GM18873 (cell line): ENCODE results near the gene BCKDHB.
A peak's percentile ranks its signal among the peaks of the same experiment; 100 is the strongest.
"Not testable (repeated sequence)": the region's sequence is repeated elsewhere in the genome, so short reads cannot be mapped to it uniquely, and the experiment has no call there.

ENCODE experiments used
- ATAC-seq: cut with Tn5 transposase; IDR thresholded peaks from one replicate; pipeline ENCODE4 v1.9.1; 2021; ENCODE audit warnings: mild to moderate bottlenecking, moderate library complexity, moderate number of reproducible peaks; ENCODE audit not compliant: unreplicated experiment, low FRiP score

Gene BCKDHB

DNA sequence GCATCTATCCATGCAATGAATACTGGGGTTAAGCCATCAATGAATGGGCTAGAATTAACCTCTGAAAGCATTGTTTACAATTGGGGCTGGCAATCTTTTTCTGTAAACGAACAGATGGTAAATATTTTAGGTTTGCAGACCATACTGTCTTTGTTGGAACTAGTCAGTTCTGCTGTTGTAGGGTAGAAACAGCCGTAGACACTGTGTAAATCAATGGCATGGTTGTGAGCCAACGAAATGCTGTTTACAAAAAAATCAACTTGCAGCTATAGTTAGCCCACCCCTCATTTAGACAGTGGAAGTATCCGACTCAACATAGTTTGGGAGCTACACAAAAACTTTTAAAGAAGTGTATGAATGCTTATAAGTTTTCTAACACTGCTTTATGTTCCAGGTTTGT lies 91.5 kb downstream of the BCKDHB start:
- ATAC-seq: no peak

DNA sequence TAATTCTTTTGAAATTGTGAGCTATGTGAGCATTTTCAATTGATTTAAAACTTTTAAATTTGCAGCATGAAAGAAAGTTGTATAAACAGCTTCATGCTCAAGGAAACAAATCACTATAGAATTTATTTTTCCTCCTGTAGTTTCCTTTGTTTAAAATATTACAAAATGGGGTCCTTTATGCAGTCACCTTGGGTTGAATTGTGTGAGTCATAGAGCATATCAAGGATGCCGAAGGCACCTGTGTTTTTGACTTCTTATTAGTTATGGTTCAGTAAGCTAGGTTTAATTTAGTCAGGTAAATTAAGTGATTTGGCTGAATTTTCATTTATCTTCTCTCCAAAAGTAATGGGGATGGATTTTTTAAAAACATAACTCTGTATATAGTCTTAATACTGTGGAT lies 96.8 kb downstream of the BCKDHB start:
- ATAC-seq: no peak

DNA sequence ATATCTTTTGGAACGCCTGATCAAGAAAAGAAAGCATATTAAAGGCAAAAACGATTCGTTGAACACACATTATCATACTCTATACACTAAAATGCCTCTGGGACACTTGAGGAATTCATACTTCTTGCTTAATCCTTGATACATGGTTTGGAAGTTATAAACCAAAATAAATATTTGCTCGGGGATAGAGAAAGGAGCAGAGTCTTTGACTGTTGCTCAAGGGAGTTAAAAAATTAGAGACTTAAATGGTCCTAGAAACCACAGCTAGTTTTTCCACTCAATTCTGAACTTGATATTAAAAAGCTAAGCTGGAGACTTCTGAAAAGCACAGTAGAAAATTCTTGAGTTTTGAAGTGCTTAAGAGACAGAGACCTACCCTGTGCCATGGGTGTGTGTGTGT lies 98.9 kb downstream of the BCKDHB start:
- no peak for ATAC-seq

DNA sequence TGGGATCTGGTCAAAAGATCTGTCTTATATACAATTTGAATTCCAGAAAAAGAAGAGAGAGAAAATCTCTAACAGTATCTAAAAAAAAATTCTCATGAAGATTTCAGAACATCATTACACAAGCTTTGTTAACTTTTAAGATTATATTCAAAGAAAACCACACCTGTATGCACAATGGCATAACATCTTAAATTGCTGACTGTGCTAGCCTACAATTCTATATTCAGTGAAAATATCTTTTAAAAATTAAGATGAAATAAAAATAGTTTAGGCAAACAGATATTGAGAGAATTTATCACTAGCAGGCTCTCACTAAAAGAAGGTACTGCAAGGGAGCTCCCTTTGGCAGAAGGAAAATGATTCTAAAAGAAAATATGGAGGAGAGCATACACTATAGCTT lies 100.3 kb downstream of the BCKDHB start:
- ATAC-seq: no peak

DNA sequence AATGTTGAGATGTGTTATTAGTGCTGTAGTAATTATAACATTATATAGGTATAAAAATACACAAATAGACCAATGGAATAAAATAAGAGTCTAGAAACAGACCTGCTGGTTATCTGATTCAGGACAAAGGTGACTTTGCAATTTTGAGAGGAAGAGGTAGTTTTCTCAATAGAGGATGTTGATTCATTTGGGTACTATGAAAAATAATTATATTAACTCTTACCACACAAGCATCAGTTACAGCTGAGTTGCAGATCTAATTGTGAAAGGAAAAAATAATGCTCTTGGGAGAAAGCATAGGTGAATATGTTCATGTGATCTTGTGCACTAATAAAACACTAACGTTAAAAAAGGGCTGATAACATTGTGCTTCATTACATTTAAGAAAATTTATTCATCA lies 103.0 kb downstream of the BCKDHB start:
- peak; percentile 60 for ATAC-seq

DNA sequence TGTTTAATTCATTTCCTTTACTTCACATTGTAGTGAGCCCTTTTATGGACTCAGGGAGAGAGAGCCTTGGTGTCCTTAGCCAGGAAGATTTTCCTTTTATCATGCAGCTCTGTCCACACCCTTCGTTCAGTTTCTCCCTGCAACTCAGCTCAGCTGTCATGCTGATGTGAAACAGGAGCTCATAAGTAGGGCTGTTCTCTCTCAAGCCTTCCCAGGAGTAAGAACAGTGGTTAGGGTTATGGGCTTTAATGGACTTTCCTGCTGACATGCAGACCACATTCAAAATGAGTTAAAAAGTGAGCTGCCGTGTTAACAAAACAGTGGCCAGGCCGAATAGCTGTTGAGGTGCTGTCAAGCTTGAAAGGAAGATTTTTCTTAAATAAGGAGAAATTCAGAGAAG lies 104.1 kb downstream of the BCKDHB start:
- ATAC-seq: peak; percentile 68

DNA sequence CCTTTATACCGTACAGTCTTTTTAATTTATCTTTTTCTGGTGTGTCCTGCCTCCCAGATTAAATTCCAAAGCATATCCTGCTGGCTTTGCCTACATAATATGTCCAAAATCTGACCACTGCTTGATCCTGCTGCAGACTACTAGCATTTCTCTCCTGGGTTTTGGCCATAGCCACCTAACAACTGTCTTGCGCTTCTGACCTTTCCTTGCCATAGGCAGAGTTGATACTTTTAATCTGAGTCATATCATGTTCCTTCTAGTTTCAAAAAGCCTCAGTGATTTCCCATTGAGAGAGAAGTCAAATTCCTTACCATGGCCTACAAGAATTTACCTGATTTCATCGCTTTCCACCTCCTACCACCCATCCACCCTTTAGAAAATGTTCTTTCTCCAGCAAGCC lies 104.8 kb downstream of the BCKDHB start:
- ATAC-seq: no peak

DNA sequence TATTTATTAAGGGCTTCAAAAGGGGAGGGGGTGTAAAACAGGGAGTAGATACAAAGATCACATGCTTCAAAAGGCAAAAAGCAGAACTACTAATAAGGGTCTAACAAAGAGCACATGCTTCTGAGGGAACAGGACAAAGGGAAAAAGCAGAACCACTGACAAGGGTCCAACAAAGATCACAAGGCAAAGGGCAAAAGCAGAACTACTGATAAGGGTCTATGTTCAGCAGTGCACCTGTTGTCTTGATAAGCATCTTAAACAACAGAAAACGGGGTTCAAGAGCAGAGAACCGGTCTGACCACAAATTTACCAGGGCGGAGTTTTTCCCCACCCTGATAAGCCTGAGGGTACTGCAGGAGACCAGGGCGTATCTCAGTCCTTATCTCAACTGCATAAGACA lies 105.4 kb downstream of the BCKDHB start:
- ATAC-seq: not testable (repeated sequence)

DNA sequence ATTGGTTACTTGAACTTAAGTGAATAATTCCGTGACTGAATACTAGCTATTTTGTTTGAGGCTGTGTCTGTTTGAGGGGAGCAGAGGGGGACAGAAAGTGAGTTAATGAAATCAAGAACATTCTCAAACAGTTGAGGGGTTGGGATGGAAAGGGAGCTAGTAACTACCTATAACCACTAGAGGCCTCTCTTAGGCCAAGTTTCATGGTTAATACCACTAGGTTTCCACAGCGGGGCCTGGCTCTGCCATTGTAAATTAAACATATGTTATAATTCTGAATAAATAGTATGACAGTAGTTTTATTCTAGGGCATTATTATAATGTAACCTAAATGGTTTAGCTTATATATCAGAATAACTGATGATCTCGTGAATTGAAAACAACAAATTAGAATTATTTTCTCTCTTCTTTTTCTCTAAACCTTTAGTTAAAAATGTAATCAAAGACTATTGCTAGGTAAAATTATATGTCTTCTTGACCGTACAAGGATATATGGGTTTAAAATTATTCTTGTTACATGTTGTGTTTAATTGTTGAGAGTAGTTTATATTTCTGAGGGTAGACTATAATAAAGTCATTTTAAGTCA lies 108.1 kb downstream of the BCKDHB start:
- peak; percentile 70 for ATAC-seq

DNA sequence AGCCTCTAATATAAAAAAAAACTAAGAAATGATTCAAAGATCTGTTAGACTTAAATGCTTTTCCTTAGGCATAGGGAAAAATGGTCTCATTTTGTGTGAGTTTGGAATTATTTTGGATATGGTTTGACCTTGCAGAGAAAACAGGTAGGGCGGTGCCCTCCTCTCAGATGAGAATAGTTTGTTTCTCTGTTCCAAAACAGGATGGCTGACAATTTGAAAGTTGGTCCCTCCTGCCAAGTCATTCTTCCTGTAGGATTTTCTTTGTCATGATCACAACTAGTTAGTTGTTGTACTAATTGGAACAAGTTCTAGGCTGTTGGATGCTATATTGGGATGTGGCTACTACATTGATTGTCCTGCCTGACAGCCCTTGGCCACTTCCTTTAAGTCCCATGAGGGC lies 108.6 kb downstream of the BCKDHB start:
- no peak for ATAC-seq

DNA sequence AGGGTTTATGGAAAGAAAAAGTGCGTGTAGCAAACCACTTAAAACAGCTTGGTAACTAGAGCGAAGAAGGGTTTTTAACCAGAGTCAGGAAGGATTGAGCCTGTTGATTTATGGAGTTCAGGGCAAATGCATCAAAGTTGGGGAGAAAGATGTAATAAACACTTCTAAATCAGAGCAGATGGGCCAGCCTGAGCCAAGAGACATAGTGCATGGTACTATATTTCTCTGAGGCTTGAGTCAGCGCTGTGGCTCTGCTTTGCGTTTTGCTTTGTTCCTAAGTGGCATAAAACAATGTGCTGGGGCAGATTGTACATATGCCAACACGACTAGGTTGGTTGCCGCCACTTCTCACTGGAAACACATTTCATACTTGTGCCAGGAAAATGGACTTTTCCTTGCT lies 111.3 kb downstream of the BCKDHB start:
- ATAC-seq: no peak

DNA sequence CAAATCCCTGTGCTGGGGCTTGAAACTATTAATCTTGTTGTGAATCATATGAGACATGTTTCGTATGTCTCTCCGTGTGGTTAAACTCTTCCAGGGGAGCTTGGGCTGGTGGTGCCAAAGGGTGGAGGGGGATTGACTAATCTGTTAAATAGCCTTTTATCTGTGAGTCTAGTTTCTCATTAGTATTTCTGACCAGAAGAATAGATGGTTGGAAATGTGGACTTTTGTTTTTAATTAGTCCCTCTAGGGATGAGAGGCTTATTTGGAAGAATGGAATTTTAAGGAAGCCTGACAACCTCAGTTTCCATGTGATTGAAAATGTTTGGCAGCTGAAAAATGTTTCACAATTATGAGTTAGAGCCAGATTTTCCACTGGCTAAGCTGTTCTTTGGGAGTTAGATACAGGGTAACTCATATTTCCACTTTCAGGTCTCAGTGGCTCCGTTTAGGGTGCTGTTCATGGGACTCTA lies 117.3 kb downstream of the BCKDHB start:
- no peak for ATAC-seq

DNA sequence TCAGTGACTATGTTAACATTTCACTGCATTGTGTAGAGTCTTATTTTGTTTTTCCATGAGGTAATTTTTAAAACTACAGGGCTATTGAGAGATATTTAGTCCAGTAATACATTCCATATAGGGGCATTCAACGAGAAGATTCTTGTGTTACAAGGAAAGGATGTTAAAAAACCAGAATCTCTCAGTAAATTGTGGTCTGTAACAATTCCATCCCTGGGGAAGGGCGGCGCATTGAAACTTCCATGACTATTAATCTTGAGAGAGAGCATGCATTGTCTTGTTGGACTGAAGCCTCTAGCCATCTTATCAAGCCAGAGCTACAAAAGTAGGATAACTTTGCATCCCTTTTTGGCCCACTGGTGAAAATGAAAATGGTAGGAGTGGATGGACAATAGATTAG lies 119.7 kb downstream of the BCKDHB start:
- ATAC-seq: no peak

DNA sequence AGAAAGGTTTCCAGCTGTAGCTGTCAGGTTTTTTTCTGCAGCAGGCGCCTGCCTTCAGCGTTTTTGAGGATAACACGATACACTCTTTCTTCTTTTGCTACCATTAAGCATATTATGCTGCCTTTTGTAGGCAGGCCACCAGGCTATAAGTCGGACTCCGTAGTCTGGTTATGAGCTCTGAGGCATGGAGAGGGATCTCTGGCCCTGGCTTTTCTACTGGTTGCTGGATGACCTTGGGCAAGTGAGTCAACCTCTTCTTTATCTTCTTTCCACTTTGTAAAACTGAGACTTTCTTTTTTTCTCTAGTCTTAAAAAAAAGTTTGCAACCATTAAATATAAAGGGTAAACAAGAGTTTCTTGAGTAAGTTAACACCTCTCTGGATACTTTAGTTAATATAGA lies 120.2 kb downstream of the BCKDHB start:
- ATAC-seq: no peak

DNA sequence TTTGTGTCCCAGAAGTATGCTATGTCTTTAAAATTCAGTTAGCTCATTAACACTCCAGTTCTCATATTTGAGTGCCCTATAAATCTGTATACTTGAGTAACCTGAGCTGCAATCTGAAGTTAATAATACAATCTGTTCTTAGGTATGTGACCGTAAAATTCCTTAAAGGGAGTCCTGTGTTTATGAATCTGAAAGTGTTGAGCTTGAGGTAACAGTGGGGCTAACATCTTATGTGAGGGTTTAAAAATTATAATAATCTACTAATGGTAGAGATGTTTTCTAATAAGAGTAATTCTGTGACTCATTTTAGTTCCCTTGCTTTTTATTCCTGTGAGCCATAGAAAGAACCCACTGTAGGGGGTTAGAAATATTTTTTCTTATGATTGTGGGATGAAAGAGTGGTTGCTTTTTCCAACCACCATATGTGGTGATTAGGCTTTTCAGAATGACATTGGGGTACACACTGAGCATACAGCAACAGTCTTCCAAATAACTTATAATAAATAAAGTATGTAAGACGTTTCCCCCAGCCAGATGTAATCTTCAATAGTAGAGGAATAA lies 121.2 kb downstream of the BCKDHB start:
- no peak for ATAC-seq

DNA sequence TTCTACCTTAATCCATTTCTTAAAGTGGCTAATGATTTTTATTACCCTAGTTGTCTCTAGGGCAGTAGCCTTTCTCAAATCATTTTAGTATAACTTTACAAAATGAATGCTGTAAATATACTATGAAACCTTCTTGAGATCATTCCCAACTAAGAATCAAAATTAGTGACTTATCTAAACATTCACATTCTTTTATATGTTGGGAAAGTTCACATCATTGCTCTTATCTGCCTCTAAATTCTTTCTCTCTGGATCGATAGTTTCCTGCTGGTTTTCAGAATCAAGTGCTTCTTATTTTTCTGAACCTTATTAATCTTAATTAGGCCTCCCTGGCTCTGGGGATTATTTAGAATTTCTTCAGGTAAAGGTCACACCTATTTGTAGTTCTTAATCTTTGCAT lies 126.8 kb downstream of the BCKDHB start:
- no peak for ATAC-seq

DNA sequence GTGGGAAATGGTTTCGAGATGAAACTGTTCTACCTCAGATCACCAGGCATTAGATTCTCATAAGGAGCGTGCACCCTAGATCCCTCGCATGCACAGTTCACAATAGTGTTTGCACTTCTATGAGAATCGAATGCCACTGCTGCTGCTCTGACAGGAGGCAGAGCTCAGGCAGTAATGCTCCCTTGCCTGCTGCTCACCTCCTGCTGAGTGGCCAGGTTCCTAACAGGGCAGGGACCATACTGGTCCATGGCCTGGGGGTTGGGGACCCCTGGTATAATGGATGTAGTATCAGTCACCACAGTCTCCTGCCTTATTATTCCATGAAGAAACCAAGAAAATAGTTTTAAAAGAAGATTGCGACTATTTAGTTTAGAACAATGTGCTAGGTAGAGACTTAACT lies 127.5 kb downstream of the BCKDHB start:
- ATAC-seq: no peak

DNA sequence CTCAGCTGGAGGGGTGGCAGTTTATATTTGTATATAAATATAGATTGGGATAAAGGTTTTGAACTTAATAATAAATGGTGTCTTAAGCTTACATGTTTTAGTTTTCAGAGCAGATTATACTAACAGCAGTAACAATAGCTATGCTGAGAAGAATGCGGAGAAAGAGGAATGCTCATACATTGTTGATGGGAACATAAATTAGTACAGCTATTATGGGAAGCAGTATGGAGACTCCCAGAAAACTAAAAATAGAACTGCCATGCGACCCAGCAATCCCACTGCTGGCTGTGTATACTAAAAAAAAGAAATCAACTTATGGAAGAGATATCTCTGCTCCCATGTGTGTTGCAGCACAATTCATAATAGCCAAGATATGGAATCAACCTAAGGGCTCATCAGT lies 127.9 kb downstream of the BCKDHB start:
- ATAC-seq: no peak

DNA sequence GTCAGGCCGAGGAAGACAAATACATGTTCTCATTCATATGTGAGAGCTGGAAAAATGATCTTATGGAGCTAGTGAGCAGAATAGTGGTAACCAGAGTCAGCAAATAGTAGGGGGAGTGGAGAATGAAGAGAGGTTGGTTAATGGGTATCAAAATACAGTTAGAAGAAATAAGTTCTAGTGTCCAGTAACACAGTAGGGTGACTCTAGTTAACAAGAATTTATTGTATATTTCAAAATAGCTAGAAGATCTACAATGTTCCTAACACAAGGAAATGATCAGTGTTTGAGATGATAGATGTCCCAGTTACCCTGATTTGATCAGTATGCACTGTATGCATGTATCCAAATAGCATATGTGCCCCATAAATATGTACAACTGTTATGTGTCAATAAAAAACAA lies 128.4 kb downstream of the BCKDHB start:
- no peak for ATAC-seq

DNA sequence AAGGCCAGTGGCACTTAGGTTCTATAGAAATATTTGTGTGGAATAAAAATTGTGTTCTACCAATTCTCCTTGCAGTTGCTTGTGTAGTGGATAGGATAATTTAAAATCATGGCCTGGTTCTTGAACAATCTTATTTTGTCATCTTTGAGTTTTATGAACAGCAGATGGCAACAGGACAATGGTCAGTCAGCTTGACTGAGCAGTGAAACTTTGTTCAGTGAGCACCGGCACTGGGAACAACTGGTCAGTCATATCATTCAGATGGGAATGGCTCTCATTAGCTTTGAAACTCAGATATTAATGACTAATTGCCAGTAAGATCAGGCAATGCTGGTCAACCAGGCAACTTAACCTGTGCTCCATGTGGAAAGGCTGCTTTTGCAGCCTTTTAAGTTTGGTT lies 129.2 kb downstream of the BCKDHB start:
- ATAC-seq: no peak

DNA sequence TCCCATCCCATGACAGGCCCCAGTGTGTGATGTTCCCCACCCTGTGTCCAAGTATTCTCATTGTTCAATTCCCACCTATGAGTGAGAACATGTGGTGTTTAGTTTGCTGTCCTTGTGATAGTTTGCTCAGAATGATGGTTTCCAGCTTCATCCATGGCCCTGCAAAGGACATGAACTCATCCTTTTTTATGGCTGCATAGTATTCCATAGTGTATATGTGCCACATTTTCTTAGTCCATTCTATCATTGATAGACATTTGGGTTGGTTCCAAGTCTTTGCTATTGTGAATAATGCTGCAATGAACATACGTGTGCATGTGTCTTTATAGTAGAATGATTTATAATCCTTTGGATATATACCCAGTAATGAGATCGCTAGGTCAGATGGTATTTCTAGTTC lies 132.3 kb downstream of the BCKDHB start:
- not testable (repeated sequence) for ATAC-seq

DNA sequence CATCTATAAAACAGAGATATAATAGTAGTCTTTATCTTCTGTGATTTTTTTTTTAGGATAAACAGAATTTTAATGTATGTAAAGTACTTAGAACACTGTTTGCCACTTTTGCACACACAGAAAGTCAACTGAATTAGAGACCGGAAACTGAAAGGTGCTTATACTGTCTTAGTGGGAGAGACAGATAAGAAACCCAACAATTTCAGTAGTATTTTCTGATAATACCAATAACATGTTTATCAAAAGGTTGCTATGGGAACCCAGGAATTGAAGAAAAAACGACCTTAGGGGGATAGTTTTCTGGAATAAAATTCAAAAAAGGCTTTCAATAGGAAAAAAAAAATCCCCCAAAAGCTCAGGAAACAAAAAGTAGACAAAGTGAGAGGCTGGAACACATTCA lies 138.6 kb downstream of the BCKDHB start:
- no peak for ATAC-seq

DNA sequence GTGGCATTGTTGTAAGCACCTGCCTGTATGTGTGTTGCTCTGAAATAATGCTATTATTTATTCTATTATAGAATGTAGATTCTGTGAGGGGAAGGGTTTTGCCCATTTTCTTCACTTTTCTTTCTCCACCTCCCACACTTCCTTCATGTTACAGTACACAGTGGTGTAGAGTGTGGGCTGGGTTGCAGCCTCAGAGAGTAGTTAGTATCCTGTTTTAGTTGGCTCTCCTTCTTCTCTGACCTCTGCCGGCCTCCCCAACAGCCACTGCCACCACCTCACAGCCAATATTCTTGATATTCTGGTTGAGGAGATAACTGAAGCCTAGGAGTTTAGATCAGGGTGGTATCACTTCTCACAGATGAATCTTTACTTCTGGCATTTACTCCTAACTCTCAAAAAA lies 143.4 kb downstream of the BCKDHB start:
- ATAC-seq: no peak
